ENCODE data around the gene FCN3.
A peak's percentile ranks its signal among the peaks of the same experiment; 100 is the strongest.

The FCN3 gene

DNA sequence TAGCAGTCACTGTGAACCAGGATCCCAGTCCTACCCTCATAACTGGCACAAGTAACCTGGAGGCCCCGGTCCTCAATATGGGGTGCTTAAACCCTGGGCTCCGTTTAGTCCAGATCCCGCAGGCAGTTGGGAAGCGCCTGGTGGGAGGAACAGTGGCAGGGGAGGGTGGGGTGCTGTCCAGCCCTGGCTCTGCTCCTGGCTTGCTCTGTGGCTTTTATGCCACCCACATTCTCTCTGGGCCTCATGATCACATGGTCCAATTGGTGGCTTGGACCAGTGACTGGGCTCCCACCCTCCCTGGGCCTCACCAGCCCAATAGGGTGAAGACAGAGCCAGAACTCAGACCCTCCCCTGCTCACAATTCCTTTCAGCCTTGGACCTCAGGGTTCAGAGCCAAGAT lies 5.6 kb upstream of the FCN3 start:
- DNase-seq (ENCODE audit: low spot score) = no peak

DNA sequence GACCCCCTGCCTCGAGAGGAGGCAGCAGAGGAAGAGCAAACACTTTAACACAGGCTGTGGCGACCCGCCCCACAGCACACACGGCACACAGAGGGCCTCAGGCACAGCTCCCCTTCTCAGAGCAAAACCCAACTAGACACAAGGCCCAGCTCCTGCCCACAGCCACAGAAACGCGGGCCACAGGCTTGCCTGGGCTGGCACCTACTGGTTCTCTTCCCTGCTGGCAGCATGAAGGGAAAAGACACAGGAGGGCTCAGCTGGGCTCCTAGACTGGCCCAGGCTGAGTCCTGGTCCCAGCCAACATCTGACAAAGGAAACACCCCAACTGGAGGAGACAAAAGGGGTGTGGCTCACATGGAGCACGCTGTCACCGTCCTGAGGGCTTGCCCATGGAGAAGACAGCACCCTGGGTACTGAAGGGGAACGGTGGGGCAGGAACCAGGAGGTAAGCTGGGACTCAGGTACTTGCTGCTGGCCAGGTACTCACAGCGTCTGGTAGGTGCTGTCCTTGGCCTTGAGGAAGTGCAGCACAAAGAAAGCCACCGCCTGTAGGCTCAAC lies 5.0 kb upstream of the FCN3 start:
- no peak for DNase-seq (ENCODE audit: low spot score)

DNA sequence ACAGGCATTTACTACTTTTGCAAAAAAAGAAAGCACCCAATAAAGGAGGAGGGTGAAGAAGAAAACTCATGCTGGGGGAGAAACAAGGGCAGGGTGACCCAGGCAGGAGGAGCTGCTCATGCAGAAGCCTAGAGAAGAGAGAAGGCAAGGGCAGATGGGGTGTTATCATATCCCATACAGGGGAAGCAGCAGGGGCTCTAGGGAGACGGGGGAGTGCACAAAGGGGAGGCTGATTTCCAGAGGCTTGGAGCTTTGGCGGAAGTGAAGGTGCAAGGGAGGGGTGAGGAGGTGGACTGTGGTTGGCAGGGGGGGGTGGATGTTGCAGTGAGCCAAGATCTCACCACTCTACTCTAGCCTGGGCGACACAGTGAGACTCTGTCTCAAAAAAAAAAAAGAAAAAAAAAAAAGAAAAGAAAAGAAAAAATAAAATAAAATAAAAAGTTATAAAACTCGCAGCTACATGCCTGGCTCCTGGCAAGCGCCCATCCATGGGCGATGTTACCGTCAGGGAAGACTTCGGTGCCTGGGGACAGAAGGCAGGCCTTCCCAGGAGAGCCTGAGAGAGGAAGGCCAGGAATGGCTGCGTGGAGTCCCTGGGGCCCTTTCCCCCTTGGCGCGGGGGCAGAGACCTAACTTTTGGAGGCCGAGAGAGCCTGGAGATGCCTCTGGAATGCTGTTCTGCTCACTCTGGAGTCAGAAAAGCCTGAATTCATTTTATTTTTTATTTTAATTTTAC lies 3.3 kb upstream of the FCN3 start:
- no peak for DNase-seq (ENCODE audit: low spot score)

DNA sequence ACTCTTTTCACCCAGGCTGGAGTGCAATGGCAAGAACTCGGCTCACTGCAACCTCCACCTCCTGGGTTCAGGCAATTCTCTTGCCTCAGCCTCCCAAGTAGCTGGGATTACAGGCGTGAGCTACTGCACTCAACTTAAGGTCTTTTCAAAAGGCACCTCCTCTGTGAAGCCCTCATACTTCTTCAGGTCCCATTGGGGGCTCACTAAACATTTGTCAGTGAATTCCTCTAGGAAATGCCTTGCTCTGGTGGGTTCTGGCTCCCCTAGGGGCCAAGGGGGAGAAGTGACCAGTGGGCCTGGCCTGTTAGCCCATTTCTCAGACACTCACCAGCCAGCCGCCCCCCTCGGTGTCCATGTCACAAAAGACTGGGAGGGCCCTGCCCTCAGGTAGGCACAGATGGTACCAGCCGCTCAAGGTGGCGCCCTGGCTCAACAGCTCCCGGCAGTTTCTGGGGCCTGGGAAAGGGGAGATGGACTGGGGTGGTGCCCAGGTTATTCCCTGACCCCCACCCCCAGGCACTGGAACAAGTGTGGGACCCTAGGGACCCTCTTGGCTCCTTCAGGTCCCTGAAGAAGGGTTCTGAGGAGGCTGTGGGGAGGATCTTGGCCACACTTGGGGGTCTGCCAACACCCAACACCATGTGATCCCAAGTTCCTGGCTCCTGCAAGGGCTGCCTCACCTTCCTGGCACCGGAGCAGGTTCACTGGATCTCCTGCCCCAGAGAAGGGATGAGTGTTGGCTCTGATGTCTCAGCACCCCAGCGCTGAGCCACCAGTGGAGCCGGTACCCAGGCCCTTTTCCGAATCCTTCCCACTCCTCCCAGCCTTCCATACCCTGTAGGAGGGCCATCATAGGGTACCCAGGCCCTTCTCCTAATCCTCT lies 1.6 kb downstream of the FCN3 start:
- no peak for DNase-seq (ENCODE audit: low spot score)

DNA sequence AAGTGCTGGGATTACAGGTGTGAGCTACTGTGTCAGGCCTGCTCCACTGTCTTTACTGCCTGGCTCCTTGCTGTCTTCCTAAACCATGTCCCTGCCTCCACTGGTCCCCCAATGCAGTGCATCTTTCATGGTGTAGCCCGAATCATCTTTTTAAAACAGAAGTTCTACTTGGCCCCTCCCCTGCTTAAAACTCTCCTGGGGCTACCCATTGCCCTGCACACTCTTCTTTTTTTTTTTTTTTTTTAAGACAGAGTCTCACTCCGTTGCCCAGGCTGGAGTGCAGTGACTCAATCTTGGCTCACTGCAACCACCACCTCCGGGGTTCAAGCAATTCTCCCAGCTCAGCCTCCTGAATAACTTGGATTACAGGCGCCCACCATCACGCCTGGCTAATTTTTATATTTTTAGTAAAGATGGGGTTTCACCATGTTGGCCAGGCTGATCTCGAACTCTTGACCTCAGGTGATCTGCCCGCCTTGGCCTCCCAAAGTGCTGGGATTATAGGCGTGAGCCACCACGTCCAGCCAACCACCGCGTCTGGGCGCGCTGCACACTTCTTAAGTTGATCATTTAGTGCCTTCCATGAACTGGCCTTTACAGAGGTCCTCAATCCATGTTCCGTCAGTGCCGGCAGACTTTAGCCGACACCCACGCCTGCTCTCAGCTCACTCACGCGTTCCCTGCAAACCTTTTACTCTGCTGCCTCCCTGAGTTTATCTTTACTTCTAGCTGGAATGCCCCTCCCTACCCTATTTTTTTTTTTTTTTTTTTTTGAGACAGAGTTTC lies 2.4 kb downstream of the FCN3 start:
- DNase-seq (ENCODE audit: low spot score) = no peak

DNA sequence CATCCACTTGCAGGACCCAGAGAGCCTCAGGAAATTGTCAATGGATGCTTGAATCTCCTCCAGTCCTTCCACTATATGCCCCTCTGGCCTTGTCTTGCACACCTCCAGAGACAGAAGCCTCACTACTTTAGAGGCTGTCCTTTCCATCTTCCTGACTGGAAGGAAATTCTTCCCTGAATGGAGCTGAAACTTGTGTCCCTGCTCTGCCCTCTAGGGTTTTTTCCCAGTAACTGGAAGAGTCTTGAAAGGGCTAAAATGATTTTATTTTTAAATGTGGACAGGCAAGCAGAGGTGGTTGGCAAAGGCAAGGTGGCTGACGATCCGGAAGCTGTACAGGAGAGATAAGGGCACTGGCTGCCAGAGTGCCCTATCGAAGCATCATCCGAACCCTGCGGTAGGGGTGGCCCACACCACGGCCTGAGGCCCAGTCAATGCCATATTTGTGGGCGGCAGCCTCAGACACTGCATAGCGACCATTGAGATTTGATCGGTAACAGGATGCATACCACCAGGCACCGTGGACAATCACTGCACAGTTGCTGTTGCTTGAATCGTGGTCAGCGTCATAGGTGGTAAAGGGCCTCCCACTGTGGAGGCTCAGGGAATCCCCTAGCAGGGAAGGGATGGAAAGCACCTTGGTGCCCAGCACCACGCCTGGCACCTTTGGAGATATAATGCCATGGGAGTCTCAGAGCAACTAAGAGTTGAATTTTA lies 5.6 kb downstream of the FCN3 start:
- DNase-seq (ENCODE audit: low spot score) = peak; percentile 57

DNA sequence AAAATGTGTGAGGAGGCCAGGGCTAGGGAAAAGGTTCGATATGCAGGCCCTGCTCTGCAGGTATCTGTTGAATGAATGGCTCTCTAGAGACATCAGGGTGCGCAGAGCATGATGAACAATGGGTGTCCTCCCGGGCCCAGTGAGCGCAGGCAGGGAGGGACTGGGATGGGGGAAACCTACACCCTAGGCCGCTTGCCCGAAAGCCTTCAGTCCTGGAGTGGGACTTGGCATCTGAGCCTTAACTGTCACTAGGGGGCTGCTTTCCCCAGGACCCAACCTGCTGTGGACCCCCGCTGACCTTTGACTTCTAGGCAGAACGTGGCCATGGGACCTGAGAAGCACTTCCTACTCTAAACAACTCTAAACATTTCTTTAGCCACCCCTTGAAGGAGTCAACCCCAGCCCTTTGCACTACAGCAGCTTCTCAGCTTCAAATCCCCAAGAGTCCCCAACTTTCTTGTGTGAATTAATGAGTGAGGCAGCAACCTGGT lies 7.4 kb downstream of the FCN3 start:
- no peak for DNase-seq (ENCODE audit: low spot score)

DNA sequence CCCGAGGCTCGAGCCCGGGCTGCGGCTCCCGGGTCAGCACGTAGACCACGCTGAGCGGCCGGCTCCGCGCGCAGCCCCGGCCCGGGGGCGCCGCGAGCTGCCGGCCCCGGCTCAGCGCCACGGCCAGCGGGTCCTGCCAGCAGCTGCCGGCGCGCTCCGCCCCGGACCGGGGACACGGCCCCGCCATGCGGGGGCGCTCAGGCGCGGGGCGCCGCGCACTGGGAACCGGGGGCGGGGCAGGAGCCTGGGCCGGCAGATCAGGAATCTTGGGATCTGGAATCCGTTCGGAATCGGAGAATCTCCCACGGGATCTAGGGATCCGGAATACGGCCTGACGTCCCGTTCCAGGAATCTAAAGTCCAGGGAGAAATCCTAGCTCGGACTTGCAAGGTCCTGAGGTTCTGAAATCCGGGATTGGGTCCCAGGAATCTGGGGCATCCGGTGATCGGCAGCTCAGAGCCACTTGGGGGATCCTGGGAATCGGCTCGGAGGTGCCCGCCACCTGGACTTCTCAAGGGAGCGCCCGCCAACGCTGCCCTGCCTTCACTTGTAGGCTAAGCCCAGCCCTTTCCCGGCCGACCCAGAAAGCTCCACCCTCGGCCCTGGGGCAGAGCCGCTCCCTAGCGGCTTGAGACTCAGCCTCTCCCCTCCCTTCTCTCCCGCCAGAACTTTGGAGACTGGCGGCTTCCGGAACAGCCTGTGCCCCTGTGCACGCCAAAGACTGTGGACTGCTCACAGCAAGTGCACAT lies 8.0 kb downstream of the FCN3 start, which contains the start of gene MAP3K6:
Gene MAP3K6, minus strand, starts transcription at position 551 of the 749 bp plus-strand sequence. Its CDS starts 364 bp downstream, at position 187.
- peak; percentile 52 for DNase-seq (ENCODE audit: low spot score)

DNA sequence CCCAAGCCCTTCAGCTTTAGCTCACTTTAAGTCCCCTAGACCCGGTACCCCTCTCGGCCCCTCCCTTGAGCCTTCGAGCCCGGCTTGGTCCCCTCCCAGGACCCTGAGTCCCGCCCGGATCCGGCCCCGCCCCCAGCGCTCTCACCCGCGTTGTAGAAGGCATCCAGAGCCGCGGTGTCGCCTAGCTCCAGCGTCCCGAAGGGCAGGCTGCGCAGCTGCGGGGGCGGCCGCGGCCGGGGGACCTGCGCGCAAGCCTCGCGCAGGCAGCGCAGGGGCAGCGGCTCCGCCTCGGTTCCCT lies 8.6 kb downstream of the FCN3 start:
- DNase-seq (ENCODE audit: low spot score) = no peak

DNA sequence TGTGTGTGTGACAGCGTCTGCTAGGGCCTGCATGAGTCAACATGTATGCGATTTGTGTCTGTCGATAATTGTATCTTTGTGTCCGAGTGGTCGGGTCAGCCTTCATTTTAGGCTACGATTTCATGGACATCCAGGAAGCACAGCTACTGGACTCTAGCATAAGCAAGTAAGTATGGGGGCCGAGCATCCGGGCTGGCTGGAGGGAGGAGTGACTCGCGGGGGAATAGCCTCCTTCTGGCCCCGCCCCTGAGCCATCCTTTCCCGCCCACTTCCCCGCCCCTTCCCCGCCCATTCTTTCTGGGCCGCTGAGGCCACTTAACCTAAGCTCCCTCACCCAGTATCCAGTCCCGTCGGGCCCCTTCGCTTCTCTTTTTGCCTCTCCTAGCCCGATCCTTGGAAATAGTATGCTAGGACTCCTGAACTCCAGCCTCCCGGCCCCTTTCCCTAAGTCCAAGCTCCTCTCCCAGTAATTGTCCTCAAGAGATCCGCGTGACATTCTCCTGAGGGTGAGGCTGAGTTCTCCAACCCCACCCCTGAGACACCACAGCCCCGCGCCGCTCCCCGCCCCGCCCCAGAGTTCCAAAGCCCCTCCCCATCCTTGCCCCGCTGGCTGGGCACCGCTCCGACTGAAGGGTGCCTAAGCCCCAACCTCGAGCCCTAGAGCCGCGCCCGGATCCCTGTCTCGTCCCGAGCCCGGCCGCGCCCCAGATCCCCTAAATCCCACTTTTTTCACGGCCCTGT lies 9.1 kb downstream of the FCN3 start:
- peak; percentile 78 for DNase-seq (ENCODE audit: low spot score)

DNA sequence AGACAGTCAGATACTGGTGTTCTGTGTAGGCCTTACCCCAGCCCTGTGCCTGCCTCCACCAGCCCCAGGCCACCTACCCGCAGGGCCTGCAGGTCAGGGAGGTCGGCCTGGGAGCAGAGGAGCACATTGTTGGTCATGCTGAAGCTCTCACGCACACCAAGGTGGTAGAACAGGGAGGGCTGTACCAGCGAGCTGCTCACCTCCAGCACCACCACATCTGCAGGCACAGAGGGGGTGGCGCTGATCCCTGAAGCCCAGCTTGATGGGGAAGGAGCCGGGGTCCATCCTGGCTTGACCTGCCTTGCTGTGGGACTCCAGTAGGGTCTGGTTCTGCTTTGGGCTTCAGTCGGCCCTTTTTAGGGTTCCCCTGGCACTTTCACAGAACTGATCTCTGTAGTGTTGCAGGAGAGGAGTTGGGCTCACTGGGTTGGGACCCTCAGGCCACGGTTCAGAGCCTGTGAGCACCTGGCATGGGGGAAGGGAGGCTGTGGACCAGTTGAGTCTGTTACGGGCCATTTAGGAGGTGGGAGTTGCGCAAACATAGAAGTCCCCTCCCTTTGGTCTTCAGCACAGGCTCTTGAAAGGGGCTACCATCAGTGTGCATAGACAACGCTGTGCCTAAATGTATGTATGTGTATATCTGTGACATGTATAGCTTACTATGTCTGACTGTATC lies 9.8 kb downstream of the FCN3 start:
- no peak for DNase-seq (ENCODE audit: low spot score)

DNA sequence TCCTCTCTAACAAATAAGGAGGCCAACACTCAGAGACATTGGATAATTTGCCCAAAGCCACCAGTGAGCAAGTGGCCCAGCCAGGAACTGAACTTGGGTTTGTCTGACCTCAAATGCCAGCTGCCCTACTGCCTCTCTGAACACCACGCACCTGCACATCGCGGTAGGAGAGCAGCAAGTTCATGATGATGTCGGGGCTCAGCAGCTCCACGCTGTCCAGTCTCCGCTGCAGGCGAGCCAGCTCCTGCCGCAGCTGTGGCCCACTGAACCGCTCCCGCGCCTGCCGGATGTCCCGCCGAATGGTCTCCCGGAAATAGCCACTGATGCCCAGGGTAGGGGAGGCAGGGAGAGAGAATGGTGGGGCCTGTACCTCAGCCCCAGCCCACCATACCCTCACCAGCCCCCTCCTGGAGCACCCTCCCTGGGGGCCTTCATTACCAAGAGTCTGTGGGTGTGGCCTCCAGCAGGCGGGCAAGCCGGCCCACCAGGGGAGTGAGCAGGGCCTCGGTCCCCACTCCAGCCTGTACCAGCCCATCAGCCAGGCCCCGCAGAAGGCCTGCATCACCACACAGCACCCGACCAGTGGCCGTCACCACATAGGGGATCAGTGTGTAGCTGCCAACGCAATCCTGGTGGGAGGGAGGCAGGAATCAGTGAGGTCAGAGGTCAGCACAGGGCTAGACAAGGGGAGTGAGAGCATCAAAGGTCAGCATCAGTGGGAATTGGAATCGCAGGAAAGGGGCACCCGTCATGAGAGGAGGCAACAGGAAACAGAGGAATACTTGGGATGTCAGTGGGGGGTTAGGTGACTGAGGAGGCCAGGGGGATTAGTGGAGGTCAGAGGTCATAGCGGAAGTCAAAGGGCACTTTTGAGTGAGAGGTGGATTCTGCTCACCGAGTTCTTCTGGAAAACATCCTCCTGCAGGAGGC lies 10.6 kb downstream of the FCN3 start:
- no peak for DNase-seq (ENCODE audit: low spot score)

DNA sequence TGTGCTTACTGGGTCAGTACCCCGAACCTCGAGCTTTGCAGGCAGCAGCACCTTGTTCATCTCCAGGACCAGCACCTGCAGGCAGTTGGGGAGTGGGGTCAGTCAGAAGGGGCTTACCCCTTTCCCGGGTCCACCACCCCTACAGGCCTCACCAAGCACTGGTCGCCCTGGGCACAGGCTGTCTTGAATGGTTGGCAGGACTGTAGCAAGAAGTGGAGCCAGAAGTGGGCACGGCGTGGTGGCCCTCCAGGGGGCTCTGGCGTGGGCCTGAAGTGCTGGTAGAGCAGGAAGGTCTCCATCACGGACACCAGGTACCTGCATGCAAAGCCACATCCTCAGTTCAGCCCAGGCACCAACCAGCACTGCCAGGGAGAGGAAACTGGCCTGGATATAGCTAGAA lies 13.1 kb downstream of the FCN3 start:
- no peak for DNase-seq (ENCODE audit: low spot score)

DNA sequence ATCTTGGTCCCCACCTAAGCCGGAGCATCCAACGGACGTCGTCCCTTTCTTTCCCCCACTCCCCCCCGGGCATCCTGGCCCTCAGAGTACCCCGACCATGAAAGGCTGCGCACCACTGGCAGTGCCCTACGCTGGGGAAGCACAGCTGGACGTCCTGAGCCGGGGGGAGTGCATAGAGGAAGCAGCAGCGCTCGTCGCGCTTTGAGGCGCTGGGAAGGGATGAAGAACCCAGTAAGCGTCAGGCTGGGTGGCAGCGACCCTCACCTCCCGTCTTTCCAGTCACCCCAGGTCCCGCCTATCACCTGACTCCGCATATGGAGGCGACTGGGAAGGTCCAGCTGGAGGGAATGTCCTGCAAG lies 13.6 kb downstream of the FCN3 start:
- DNase-seq (ENCODE audit: low spot score) = no peak

DNA sequence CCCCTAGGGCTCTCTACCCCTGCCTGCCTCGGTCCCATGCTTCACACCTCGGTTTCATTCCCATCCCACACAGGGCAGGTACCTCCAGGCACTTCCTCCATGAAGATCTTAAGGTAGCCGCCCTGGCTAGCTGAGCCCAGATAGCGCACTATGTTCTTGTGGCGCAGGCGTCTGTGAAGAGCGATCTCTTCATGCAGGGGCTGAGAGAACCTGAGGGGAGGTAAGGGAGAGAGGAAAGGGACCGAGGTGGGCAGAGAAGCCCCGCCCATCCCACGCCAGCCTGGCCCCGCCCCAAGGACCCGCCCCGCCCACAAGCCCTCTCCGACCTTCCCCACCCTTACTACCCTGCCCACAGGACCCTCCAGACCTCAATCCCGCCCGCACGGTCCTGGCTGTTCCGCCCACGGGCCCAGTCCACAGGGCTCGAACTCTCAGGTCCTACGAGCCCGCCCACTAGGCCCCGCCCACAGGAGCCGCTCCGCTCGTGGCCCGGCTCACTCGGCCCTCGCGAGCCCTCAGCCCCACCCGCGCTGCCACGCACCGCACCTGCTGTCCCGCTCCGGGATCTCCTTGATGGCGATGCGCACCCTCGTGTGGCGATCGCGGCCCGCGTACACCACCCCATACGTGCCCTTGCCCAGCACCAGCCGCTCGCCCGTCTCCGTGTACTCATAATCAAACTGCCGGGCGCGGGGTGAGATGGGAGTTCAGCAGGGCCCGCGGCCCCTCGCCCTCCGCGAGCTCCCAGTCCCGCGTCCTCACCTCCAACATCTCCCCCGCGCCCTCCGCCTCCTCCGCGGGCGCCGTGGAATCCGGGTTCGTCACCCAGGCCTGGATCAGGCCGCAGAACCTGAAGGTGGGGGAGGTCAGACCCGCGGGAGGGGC lies 14.2 kb downstream of the FCN3 start:
- DNase-seq (ENCODE audit: low spot score) = peak; percentile 42

DNA sequence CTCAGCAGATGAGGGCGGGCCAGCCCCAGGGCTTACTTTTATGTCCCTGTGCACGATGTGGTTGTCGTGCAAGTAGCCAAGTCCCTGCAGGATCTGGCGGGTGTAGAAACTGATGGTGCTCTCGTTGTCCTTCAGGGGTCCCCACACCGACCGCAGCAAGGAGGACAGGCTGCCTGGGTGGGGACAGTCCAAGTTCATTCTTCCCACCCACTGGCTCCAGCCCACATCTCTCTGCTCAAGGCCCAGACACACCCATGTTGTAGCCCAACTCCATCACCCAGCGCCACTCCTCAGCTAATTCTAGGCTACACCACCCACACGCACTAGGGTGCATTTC lies 14.8 kb downstream of the FCN3 start:
- no peak for DNase-seq (ENCODE audit: low spot score)

DNA sequence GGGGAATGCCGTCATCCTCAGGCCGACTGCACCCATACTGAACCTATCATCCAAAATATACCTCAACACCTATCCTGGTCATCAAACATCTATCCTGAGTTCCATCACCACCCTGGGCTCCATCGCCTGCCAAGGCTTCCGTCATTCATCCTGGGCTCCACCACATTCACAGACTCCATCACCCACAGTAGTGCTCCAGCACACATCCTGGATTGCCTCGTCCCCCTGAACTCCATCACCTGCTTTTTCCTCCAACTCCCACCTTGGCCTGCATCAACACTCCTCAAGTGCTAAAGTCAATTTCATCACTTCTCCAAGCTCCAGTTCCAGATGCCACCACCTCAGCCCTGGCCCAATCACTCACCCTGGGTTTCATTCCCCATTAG lies 15.7 kb downstream of the FCN3 start:
- DNase-seq (ENCODE audit: low spot score) = no peak
